GM12874 (cell line): ENCODE data around the gene SHC3.

Source experiments
- CTCF ChIP-seq: IDR thresholded peaks from 2 replicates; pipeline ENCODE4 v1.5.1; 2011; ENCODE audit warnings: low read depth, mild to moderate bottlenecking, control low read depth, low read length, moderate library complexity; ENCODE audit not compliant: insufficient read depth

The SHC3 gene

GRCh38 chr9:89194421-89195130 is 16.0 kb upstream of the SHC3 start:
- no peak for TF ChIP-seq CTCF

DNA sequence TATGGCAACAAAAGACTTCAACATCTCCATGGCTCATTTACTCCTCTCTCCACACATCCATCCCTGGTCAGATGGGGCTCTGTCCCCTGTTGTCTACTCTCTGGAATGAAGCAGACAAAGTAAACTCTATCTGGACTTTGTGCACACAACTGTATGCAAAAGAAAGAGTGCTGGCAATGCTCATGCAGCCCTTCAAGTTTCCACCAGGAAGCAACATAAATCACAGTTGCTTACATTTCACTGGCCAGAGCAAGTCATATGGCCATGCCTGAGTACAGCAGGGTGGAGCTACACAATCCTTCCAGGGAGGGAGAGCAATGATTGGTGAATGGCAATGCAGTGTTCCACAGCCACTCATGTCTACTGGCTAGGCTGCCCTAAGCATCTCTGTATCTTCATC is 12.4 kb upstream of the SHC3 start:
- no peak for TF ChIP-seq CTCF

GRCh38 chr9:89189215-89189614 is 10.6 kb upstream of the SHC3 start:
- TF ChIP-seq CTCF = no peak

DNA sequence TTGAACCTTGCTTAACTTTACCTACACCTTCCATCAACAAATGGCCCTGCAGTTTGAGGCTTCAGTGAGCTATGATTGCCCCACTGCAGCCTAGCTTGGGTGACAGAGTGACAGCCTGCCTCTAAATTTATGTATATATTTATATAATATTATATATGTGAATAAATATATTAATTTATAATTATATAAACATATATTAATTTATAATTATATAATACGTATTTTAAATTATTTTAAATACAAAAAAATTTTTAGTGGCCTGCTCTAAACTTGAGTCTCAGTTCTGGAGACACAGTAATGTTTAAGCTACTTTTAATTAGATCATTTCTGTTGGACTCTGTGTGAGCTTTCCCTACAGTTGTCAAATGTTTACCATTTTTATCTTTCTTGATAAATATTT is 9.3 kb upstream of the SHC3 start:
- TF ChIP-seq CTCF = no peak

DNA sequence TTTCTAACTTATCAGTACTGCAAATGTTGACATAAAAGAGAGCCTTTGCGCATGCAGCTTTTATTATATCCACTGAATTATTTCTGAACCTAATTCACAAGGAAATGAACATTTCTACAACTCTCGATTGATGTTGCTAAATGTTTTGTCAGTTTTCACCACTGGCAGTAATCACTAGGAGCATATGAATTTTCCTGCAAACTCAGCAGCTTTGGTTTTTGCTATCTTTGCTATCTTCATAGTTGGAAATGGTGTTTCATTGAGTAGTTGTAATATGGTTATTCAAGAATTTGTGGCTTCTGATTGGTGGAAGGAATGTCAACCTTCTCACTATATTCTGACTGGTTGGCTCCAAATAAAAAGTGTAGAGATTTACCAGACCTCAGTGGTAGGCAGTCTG is 8.9 kb upstream of the SHC3 start:
- no peak for TF ChIP-seq CTCF

DNA sequence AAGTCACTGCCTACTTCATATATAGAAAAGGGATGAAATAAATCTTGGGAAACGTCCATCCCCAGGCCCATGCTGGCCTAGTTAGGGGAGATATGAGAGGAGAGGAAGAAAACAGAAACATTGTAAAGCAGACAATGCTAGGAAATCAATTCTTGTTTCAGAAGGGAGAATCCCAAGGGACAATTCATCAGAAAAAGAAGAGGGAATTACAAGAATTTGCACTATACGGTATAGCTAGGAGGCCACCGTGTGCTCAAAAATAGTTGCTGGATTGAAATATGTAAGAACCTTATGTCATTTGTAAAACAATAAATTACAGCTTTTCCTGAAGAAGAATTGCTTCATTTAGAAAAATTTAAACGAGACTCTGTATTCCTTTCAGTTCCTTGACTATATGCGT is 8.3 kb upstream of the SHC3 start:
- TF ChIP-seq CTCF = no peak

- TF ChIP-seq CTCF = no peak
Measured at GRCh38 chr9:89185980-89186379, 7.4 kb upstream of the SHC3 start.
